CD1c-positive myeloid dendritic cell (primary cell): ENCODE measurements around the gene RPRML.
"Not testable (repeated sequence)": the region's sequence is repeated elsewhere in the genome, so short reads cannot be mapped to it uniquely, and the experiment has no call there.

Experiments
- DNase-seq: peaks from one replicate; pipeline ENCODE4 v3.0.0-alpha.2; 2016; ENCODE audit errors: extremely low spot score

The RPRML gene

GRCh38 chr17:46976626-46977270 lies 2.3 kb downstream of the RPRML start:
- DNase-seq = no peak

- DNase-seq = no peak
Observed at GRCh38 chr17:46975287-46975686, 3.8 kb downstream of the RPRML start.

GRCh38 chr17:46974086-46974485 lies 5.0 kb downstream of the RPRML start:
- no peak for DNase-seq

GRCh38 chr17:46972346-46972745 lies 6.7 kb downstream of the RPRML start:
- no peak for DNase-seq

- no peak for DNase-seq
Observed at GRCh38 chr17:46971647-46972300, 7.3 kb downstream of the RPRML start.

- DNase-seq = no peak
Observed at GRCh38 chr17:46968896-46969295, 10.2 kb downstream of the RPRML start.

GRCh38 chr17:46968224-46968834 lies 10.7 kb downstream of the RPRML start:
- DNase-seq = no peak

- DNase-seq = no peak
Observed at GRCh38 chr17:46964315-46965265, 14.5 kb downstream of the RPRML start.

GRCh38 chr17:46963571-46963970 lies 15.5 kb downstream of the RPRML start:
- DNase-seq = no peak

- no peak for DNase-seq
Observed at GRCh38 chr17:46962374-46962790, 16.7 kb downstream of the RPRML start.

GRCh38 chr17:46960152-46960551 lies 18.9 kb downstream of the RPRML start:
- no peak for DNase-seq

- no peak for DNase-seq
Observed at GRCh38 chr17:46958041-46958591, 20.9 kb downstream of the RPRML start.

- not testable (repeated sequence) for DNase-seq
Observed at GRCh38 chr17:46953191-46953590, 25.9 kb downstream of the RPRML start.

- no peak for DNase-seq
Observed at GRCh38 chr17:46952115-46952514, 26.9 kb downstream of the RPRML start.

GRCh38 chr17:46951706-46952105 lies 27.3 kb downstream of the RPRML start:
- DNase-seq = no peak

- DNase-seq = no peak
Observed at GRCh38 chr17:46950997-46951621, 27.9 kb downstream of the RPRML start.

GRCh38 chr17:46950342-46950996 lies 28.6 kb downstream of the RPRML start:
- no peak for DNase-seq

- DNase-seq = no peak
Observed at GRCh38 chr17:46949291-46950174, 29.5 kb downstream of the RPRML start.

GRCh38 chr17:46948544-46948943 lies 30.5 kb downstream of the RPRML start:
- no peak for DNase-seq

- no peak for DNase-seq
Observed at GRCh38 chr17:46947216-46947615, 31.8 kb downstream of the RPRML start.
